ENCODE results near the gene CHRNE.

CHRNE gene

GRCh38 chr17:4948931-4949320 is 46.0 kb upstream of the CHRNE start:
- Histone ChIP-seq H2BK120ac (ENCODE audit: low read depth, low read length) (peak overlapping the region; percentile 50), H3K79me1 (ENCODE audit: low read length) (peaks cover 11% of the 10 kb centered on the region), H3K36me3 (ENCODE audit: control insufficient read depth, insufficient read depth, low read length) (peaks cover 15% of the 10 kb centered on the region), H3K23ac (ENCODE audit: low read length) (peak overlapping the region; percentile 94), H2BK5ac (ENCODE audit: low read length) (peak overlapping the region; percentile 96), H3K9ac (ENCODE audit: low read length) (peak overlapping the region; percentile 95), H3K4me1 (ENCODE audit: control insufficient read depth, low read depth, low read length) (peaks cover 15% of the 10 kb centered on the region), H3K4ac (ENCODE audit: low read depth, low read length) (peak overlapping the region; percentile 100), H3K18ac (ENCODE audit: low read length) (peak overlapping the region; percentile 99), H4K8ac (ENCODE audit: low read depth, low read length) (peak overlapping the region; percentile 95), H3K4me2 (ENCODE audit: low read length) (peak overlapping the region; percentile 75), H2AK5ac (ENCODE audit: low read length) (peak overlapping the region; percentile 27), H3K56ac (ENCODE audit: low read length) (peak overlapping the region; percentile 94), H2BK15ac (replicated peaks; ENCODE audit: low read depth) (no peak overlapping the region), H3K4me3 (ENCODE audit: low read length) (peak overlapping the region; percentile 75), H3K27me3 (ENCODE audit: insufficient read depth, low read length, poor library complexity) (no peaks in the 10 kb centered on the region), H4K5ac (ENCODE audit: low read length) (no peak overlapping the region), H3K27ac (ENCODE audit: low read depth, low read length) (peak overlapping the region; percentile 100), H3K79me2 (ENCODE audit: control insufficient read depth, insufficient read depth, low read length) (peaks cover 38% of the 10 kb centered on the region)
- WGBS (ENCODE audit: extremely low coverage, insufficient coverage, low lambda C conversion rate), result no CpG with 5 or more reads among the region's 40 CpGs
- DNase-seq, result peak; percentile 94

- peak; percentile 95 for DNase-seq
- no peaks in the 10 kb centered on the region for H3K27me3 ChIP-seq (ENCODE audit: insufficient read depth, low read length, poor library complexity)
- peak within 1 kb of the TSS; percentile 99 for H3K23ac ChIP-seq (ENCODE audit: low read length)
- no CpG with 5 or more reads among the region's 59 CpGs for WGBS (ENCODE audit: extremely low coverage, insufficient coverage, low lambda C conversion rate)
- peak within 1 kb of the TSS; percentile 75 for H3K4me2 ChIP-seq (ENCODE audit: low read length)
- H3K27ac ChIP-seq (ENCODE audit: low read depth, low read length), result peak within 1 kb of the TSS; percentile 100
- H3K79me1 ChIP-seq (ENCODE audit: low read length), result peaks cover 11% of the 10 kb centered on the region
- H3K4ac ChIP-seq (ENCODE audit: low read depth, low read length), result peak within 1 kb of the TSS; percentile 100
- H2BK5ac ChIP-seq (ENCODE audit: low read length), result peak within 1 kb of the TSS; percentile 97
- H3K79me2 ChIP-seq (ENCODE audit: control insufficient read depth, insufficient read depth, low read length), result peaks cover 38% of the 10 kb centered on the region
- H3K36me3 ChIP-seq (ENCODE audit: control insufficient read depth, insufficient read depth, low read length), result peaks cover 15% of the 10 kb centered on the region
- H3K4me1 ChIP-seq (ENCODE audit: control insufficient read depth, low read depth, low read length), result peaks cover 15% of the 10 kb centered on the region
- H3K18ac ChIP-seq (ENCODE audit: low read length), result peak within 1 kb of the TSS; percentile 99
- peak within 1 kb of the TSS; percentile 94 for H4K5ac ChIP-seq (ENCODE audit: low read length)
- peak within 1 kb of the TSS; percentile 95 for H4K8ac ChIP-seq (ENCODE audit: low read depth, low read length)
- H3K4me3 ChIP-seq (ENCODE audit: low read length), result peak within 1 kb of the TSS; percentile 98
- peak within 1 kb of the TSS; percentile 100 for H3K56ac ChIP-seq (ENCODE audit: low read length)
- peak within 1 kb of the TSS; percentile 98 for H2AK5ac ChIP-seq (ENCODE audit: low read length)
- peak within 1 kb of the TSS; percentile 55 for H2BK120ac ChIP-seq (ENCODE audit: low read depth, low read length)
- H2BK15ac ChIP-seq (replicated peaks; ENCODE audit: low read depth), result no peak within 1 kb of the TSS
- H3K9ac ChIP-seq (ENCODE audit: low read length), result peak within 1 kb of the TSS; percentile 100
Measured at GRCh38 chr17:4948166-4948930, 45.5 kb upstream of the CHRNE start, which contains the start of gene PFN1. Gene PFN1 (minus strand): TSS chr17:4948530. CDS start chr17:4948394, 136 bp downstream.

DNA sequence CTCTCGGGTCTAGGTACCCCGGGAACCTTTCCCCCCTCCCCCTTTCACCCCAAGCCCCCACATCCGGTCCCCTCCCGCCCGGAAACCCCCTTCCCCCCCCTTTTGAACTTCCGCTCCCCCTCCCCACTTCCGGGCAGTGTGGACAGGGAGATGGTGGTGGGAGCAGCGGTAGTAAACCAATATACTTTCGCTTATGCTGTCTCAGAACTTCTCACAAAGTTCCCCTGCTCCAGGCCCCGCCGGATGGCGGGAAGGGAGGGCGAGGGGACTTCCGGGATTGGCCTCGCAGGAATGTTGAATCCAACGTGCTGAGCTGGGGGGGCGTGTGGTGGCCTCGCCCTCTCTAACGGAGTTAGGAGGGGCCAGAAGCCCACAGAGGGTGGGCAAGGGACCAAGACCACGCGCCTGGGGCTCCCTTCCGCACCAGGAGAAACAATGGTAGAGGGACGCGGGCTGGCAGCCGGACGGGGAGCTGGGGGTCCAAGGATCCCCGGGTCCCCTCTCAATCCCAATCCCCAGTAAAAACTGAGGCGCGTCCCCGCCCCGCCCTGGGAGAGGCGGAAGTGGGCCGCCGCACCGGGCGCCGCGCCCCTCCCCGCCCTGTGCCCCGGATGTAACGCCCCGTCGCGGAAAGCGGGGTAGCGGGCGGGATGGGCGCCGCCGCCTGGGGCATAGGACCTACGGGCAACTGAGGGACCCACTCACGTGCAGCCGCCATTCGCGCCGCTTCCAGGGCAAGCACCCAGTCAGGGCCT is 44.7 kb upstream of the CHRNE start:
- H3K9ac ChIP-seq (ENCODE audit: low read length), result peak overlapping the region; percentile 100
- peak overlapping the region; percentile 92 for H3K27ac ChIP-seq (ENCODE audit: low read depth, low read length)
- H3K4me1 ChIP-seq (ENCODE audit: control insufficient read depth, low read depth, low read length), result peaks cover 15% of the 10 kb centered on the region
- peak overlapping the region; percentile 52 for H3K18ac ChIP-seq (ENCODE audit: low read length)
- no CpG with 5 or more reads among the region's 56 CpGs for WGBS (ENCODE audit: extremely low coverage, insufficient coverage, low lambda C conversion rate)
- peak overlapping the region; percentile 29 for H4K8ac ChIP-seq (ENCODE audit: low read depth, low read length)
- H2AK5ac ChIP-seq (ENCODE audit: low read length), result peak overlapping the region; percentile 98
- peak overlapping the region; percentile 99 for H3K23ac ChIP-seq (ENCODE audit: low read length)
- H3K4ac ChIP-seq (ENCODE audit: low read depth, low read length), result peak overlapping the region; percentile 97
- H4K5ac ChIP-seq (ENCODE audit: low read length), result no peak overlapping the region
- peak overlapping the region; percentile 98 for H3K4me3 ChIP-seq (ENCODE audit: low read length)
- H3K56ac ChIP-seq (ENCODE audit: low read length), result peak overlapping the region; percentile 100
- peak; percentile 82 for DNase-seq
- H3K79me1 ChIP-seq (ENCODE audit: low read length), result peaks cover 11% of the 10 kb centered on the region
- H2BK15ac ChIP-seq (replicated peaks; ENCODE audit: low read depth), result no peak overlapping the region
- peaks cover 44% of the 10 kb centered on the region for H3K79me2 ChIP-seq (ENCODE audit: control insufficient read depth, insufficient read depth, low read length)
- peak overlapping the region; percentile 97 for H3K4me2 ChIP-seq (ENCODE audit: low read length)
- H2BK5ac ChIP-seq (ENCODE audit: low read length), result peak overlapping the region; percentile 97
- H3K36me3 ChIP-seq (ENCODE audit: control insufficient read depth, insufficient read depth, low read length), result peaks cover 15% of the 10 kb centered on the region
- H2BK120ac ChIP-seq (ENCODE audit: low read depth, low read length), result peak overlapping the region; percentile 0
- no peaks in the 10 kb centered on the region for H3K27me3 ChIP-seq (ENCODE audit: insufficient read depth, low read length, poor library complexity)

DNA sequence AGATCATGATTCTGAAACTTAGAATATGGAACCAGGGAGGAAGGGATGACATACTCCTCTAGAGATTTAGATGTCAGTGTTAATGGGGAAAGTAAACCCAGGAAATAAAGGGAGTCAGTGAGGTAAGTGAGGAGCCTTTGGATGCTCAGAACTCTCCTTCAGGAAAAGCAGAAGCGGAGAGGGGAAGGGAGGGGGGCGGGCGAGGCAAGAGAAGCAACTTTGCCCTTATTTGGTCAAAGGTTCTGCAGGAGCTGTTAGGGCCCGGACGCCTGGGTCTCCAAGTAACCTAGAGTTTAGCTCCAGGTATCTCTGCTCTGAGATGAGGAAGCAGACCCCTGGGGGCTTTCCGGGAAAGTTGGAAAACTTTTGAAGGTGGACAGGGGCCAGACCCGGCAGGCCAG is 44.1 kb upstream of the CHRNE start:
- H3K79me1 ChIP-seq (ENCODE audit: low read length), result peaks cover 13% of the 10 kb centered on the region
- H4K5ac ChIP-seq (ENCODE audit: low read length), result no peak overlapping the region
- H2BK15ac ChIP-seq (replicated peaks; ENCODE audit: low read depth), result no peak overlapping the region
- peak overlapping the region; percentile 90 for H3K4me3 ChIP-seq (ENCODE audit: low read length)
- peak overlapping the region; percentile 52 for H3K18ac ChIP-seq (ENCODE audit: low read length)
- no peaks in the 10 kb centered on the region for H3K27me3 ChIP-seq (ENCODE audit: insufficient read depth, low read length, poor library complexity)
- H2BK120ac ChIP-seq (ENCODE audit: low read depth, low read length), result no peak overlapping the region
- no CpG with 5 or more reads among the region's 7 CpGs for WGBS (ENCODE audit: extremely low coverage, insufficient coverage, low lambda C conversion rate)
- H4K8ac ChIP-seq (ENCODE audit: low read depth, low read length), result no peak overlapping the region
- peaks cover 15% of the 10 kb centered on the region for H3K4me1 ChIP-seq (ENCODE audit: control insufficient read depth, low read depth, low read length)
- no peak overlapping the region for H3K23ac ChIP-seq (ENCODE audit: low read length)
- peak overlapping the region; percentile 97 for H3K4me2 ChIP-seq (ENCODE audit: low read length)
- peaks cover 17% of the 10 kb centered on the region for H3K36me3 ChIP-seq (ENCODE audit: control insufficient read depth, insufficient read depth, low read length)
- peaks cover 49% of the 10 kb centered on the region for H3K79me2 ChIP-seq (ENCODE audit: control insufficient read depth, insufficient read depth, low read length)
- peak overlapping the region; percentile 84 for H3K9ac ChIP-seq (ENCODE audit: low read length)
- DNase-seq, result peak; percentile 30
- H2BK5ac ChIP-seq (ENCODE audit: low read length), result no peak overlapping the region
- no peak overlapping the region for H3K4ac ChIP-seq (ENCODE audit: low read depth, low read length)
- H3K27ac ChIP-seq (ENCODE audit: low read depth, low read length), result peak overlapping the region; percentile 84
- peak overlapping the region; percentile 88 for H3K56ac ChIP-seq (ENCODE audit: low read length)
- H2AK5ac ChIP-seq (ENCODE audit: low read length), result no peak overlapping the region

- DNase-seq, result no peak
- no peak overlapping the region for H4K8ac ChIP-seq (ENCODE audit: low read depth, low read length)
- H2BK120ac ChIP-seq (ENCODE audit: low read depth, low read length), result no peak overlapping the region
- H3K9ac ChIP-seq (ENCODE audit: low read length), result peak overlapping the region; percentile 84
- no peak overlapping the region for H4K5ac ChIP-seq (ENCODE audit: low read length)
- H2AK5ac ChIP-seq (ENCODE audit: low read length), result no peak overlapping the region
- H3K4ac ChIP-seq (ENCODE audit: low read depth, low read length), result no peak overlapping the region
- H3K79me1 ChIP-seq (ENCODE audit: low read length), result peaks cover 15% of the 10 kb centered on the region
- peaks cover 17% of the 10 kb centered on the region for H3K36me3 ChIP-seq (ENCODE audit: control insufficient read depth, insufficient read depth, low read length)
- H3K4me2 ChIP-seq (ENCODE audit: low read length), result peak overlapping the region; percentile 97
- H3K23ac ChIP-seq (ENCODE audit: low read length), result no peak overlapping the region
- peak overlapping the region; percentile 88 for H3K56ac ChIP-seq (ENCODE audit: low read length)
- peak overlapping the region; percentile 90 for H3K4me3 ChIP-seq (ENCODE audit: low read length)
- H3K79me2 ChIP-seq (ENCODE audit: control insufficient read depth, insufficient read depth, low read length), result peaks cover 54% of the 10 kb centered on the region
- no peak overlapping the region for H3K18ac ChIP-seq (ENCODE audit: low read length)
- H2BK5ac ChIP-seq (ENCODE audit: low read length), result no peak overlapping the region
- WGBS (ENCODE audit: extremely low coverage, insufficient coverage, low lambda C conversion rate), result no CpG with 5 or more reads among the region's 16 CpGs
- peaks cover 10% of the 10 kb centered on the region for H3K4me1 ChIP-seq (ENCODE audit: control insufficient read depth, low read depth, low read length)
- no peaks in the 10 kb centered on the region for H3K27me3 ChIP-seq (ENCODE audit: insufficient read depth, low read length, poor library complexity)
- peak overlapping the region; percentile 84 for H3K27ac ChIP-seq (ENCODE audit: low read depth, low read length)
- H2BK15ac ChIP-seq (replicated peaks; ENCODE audit: low read depth), result no peak overlapping the region
Measured at GRCh38 chr17:4946312-4946976, 43.5 kb upstream of the CHRNE start.
